ENCODE data around the gene ACP1.

Gene ACP1

DNA sequence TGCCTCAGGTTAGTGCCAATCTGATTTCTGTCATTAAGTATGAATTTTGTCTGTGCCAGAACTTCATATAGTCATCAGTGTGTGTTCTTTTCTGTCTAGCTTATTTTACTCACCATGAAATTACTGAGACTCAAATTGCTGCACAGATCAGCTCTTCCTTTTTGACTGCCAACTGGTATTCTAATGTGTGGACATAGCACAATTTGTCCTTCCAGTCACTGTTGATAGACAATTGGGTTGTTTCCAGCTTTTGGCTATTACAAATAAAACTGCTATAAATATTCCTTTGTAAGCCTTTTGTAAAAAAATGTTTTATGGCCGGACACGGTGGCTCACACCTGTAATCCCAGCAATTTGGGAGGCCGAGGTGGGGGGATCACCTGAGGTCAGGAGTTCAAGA lies 8.7 kb upstream of the ACP1 start:
- Histone ChIP-seq H3K27ac (ENCODE audit: low read depth, low read length) (no peak overlapping the region), H3K4me1 (ENCODE audit: control insufficient read depth, insufficient read depth, low read length) (no peaks in the 10 kb centered on the region), H3K36me3 (ENCODE audit: control insufficient read depth, insufficient read depth, low read length) (peaks cover 11% of the 10 kb centered on the region; the same call in 1 of the 2 replicates), H3K9me3 (ENCODE audit: control insufficient read depth, insufficient read depth, low read depth, low read length) (peaks cover 21% of the 10 kb centered on the region), H3K27me3 (ENCODE audit: control insufficient read depth, insufficient read depth, low read length) (no peaks in the 10 kb centered on the region), H3K9ac (ENCODE audit: low read length) (no peak overlapping the region), H3K4me3 (ENCODE audit: low read depth, low read length) (no peak overlapping the region)

DNA sequence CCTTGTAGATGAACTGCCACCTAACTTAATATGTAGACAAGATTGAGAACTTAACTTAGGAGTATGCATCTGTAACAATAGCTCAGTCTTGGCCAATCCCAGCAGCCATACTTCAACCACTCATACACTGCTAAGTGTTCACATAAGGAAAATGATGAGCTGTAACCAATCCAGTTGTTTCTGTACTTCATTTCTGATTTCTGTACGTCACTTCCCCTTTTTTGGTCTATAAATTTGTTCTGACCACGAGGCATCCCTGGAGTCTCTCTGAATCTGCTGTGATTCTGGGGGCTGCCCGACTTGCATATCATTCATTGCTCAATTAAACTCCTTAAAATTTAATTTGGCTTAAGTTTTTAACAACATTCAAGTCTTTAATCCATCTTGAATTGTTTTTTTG lies 7.3 kb upstream of the ACP1 start:
- H3K9ac ChIP-seq (ENCODE audit: low read length) = no peak overlapping the region

DNA sequence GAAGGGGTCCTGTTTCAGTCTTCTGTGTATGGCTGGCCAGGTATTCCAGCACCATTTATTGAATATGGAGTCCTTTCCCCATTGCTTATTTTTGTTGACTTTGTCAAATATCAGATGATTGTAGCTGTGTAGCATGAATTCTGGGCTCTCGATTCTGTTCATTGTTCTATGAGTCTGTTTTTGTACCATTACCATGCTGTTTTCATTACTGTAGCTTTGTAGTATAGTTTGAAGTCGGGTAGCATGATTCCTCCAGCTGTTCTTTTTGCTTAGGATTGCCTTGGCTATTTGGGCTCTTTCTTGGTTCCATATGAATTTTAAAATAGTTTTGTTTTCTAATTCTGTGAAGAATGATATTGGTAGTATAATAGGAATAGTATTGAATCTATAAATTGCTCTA lies 6.9 kb upstream of the ACP1 start:
- H3K9ac ChIP-seq (ENCODE audit: low read length) = no peak overlapping the region
- peaks cover 2% of the 10 kb centered on the region for H3K27me3 ChIP-seq (ENCODE audit: control insufficient read depth, insufficient read depth, low read length)
- H3K9me3 ChIP-seq (ENCODE audit: control insufficient read depth, insufficient read depth, low read depth, low read length) = peaks cover 21% of the 10 kb centered on the region
- no peak overlapping the region for H3K4me3 ChIP-seq (ENCODE audit: low read depth, low read length)
- H3K36me3 ChIP-seq (ENCODE audit: control insufficient read depth, insufficient read depth, low read length) = peaks cover 6% of the 10 kb centered on the region; the same call in 1 of the 2 replicates
- H3K27ac ChIP-seq (ENCODE audit: low read depth, low read length) = no peak overlapping the region
- peaks cover 5% of the 10 kb centered on the region; the same call in 1 of the 2 replicates for H3K4me1 ChIP-seq (ENCODE audit: control insufficient read depth, insufficient read depth, low read length)

More for the DNA sequence above, 7.3 kb upstream of the ACP1 start:
- Histone ChIP-seq H3K4me1 (ENCODE audit: control insufficient read depth, insufficient read depth, low read length) (peaks cover 3% of the 10 kb centered on the region; the same call in 1 of the 2 replicates), H3K4me3 (ENCODE audit: low read depth, low read length) (no peak overlapping the region), H3K9me3 (ENCODE audit: control insufficient read depth, insufficient read depth, low read depth, low read length) (peaks cover 21% of the 10 kb centered on the region), H3K36me3 (ENCODE audit: control insufficient read depth, insufficient read depth, low read length) (peaks cover 6% of the 10 kb centered on the region; the same call in 1 of the 2 replicates), H3K27me3 (ENCODE audit: control insufficient read depth, insufficient read depth, low read length) (no peaks in the 10 kb centered on the region), H3K27ac (ENCODE audit: low read depth, low read length) (no peak overlapping the region)

DNA sequence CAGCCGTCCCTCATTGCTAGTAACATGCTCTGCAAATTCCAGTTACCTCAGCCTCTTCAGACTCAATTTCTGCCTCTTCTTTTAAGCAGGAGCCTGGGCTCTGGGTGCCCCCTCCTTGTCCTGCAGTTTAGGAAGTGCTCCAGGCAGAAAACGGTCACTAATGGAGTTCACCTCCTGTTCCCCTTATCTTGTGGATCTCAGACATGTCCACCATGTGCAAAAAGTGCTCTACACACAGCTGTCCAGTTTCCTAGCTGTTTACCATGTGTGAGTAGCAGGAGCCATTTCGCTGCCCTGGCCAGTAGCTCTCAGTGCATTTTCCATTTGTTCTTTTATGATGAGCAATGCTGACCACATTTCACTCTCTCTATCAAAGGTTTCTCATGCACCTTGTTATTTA lies 5.8 kb upstream of the ACP1 start:
- peaks cover 21% of the 10 kb centered on the region for H3K9me3 ChIP-seq (ENCODE audit: control insufficient read depth, insufficient read depth, low read depth, low read length)
- peaks cover 6% of the 10 kb centered on the region; the same call in 1 of the 2 replicates for H3K36me3 ChIP-seq (ENCODE audit: control insufficient read depth, insufficient read depth, low read length)
- no peak overlapping the region for H3K27ac ChIP-seq (ENCODE audit: low read depth, low read length)
- peaks cover 12% of the 10 kb centered on the region for H3K27me3 ChIP-seq (ENCODE audit: control insufficient read depth, insufficient read depth, low read length)
- H3K4me3 ChIP-seq (ENCODE audit: low read depth, low read length) = no peak overlapping the region
- H3K4me1 ChIP-seq (ENCODE audit: control insufficient read depth, insufficient read depth, low read length) = peaks cover 5% of the 10 kb centered on the region; the same call in 1 of the 2 replicates
- no peak overlapping the region for H3K9ac ChIP-seq (ENCODE audit: low read length)

DNA sequence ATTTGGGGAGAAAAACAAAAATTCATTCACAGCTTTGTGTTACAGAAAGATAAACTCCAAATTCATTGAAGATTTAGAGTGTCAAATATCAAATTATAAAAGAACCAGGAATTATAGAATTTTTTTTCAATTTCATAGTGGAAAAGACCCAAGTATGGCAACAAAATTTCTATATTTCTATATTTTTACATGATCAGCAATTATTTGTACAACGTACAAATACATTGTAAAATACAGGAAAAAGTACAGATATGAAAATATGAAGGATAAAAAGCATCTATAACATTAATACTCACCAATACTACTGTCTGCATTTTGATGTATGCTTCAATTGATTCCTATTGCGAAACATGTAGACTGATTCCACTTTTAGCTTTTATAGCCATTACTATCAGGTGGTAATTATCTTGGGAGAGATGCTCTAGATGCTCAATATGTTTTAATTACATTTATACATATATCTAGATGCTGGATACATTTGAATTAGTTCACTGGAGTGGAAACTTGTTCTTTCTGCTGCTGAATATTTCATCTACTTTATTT lies 4.9 kb upstream of the ACP1 start:
- peaks cover 6% of the 10 kb centered on the region; the same call in 1 of the 2 replicates for H3K36me3 ChIP-seq (ENCODE audit: control insufficient read depth, insufficient read depth, low read length)
- H3K27me3 ChIP-seq (ENCODE audit: control insufficient read depth, insufficient read depth, low read length) = peaks cover 14% of the 10 kb centered on the region
- H3K9ac ChIP-seq (ENCODE audit: low read length) = no peak overlapping the region
- H3K4me1 ChIP-seq (ENCODE audit: control insufficient read depth, insufficient read depth, low read length) = peaks cover 5% of the 10 kb centered on the region; the same call in 1 of the 2 replicates
- no peak overlapping the region for H3K27ac ChIP-seq (ENCODE audit: low read depth, low read length)
- H3K9me3 ChIP-seq (ENCODE audit: control insufficient read depth, insufficient read depth, low read depth, low read length) = peaks cover 21% of the 10 kb centered on the region
- no peak overlapping the region for H3K4me3 ChIP-seq (ENCODE audit: low read depth, low read length)

DNA sequence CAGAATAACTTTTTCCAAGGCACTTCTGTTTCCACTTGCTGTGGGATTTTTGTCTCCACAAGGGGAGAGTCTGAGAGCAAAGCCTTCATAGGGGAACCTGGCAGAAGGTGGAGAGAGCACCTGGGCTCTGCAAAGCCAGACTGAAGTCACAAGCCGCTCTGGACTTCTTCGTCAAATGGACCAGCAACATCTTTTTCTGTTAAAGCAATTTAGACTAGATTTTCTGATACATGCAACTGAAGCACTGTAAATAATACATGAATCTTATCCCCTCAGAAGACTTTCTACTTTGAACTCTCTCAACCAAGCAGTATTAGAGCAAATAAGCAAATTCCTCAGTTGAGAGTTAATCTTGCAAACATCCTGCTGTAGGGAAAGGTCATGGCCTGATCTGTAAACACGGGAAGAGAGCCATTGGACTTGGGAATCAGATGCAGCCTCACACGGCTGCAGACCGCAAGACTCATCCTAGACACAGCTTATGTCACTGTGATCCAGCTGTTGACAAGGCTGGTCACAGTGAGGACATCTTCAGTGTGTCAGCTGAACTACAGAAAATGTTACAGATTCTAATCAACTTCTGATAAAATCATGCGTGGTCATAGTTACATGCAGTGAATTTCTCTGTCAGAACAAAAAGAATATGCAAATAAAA lies 4.1 kb upstream of the ACP1 start:
- Histone ChIP-seq H3K27me3 (ENCODE audit: control insufficient read depth, insufficient read depth, low read length) (peaks cover 14% of the 10 kb centered on the region), H3K4me3 (ENCODE audit: low read depth, low read length) (no peak overlapping the region), H3K9me3 (ENCODE audit: control insufficient read depth, insufficient read depth, low read depth, low read length) (peaks cover 21% of the 10 kb centered on the region), H3K4me1 (ENCODE audit: control insufficient read depth, insufficient read depth, low read length) (peaks cover 5% of the 10 kb centered on the region; the same call in 1 of the 2 replicates), H3K36me3 (ENCODE audit: control insufficient read depth, insufficient read depth, low read length) (peaks cover 6% of the 10 kb centered on the region; the same call in 1 of the 2 replicates), H3K9ac (ENCODE audit: low read length) (no peak overlapping the region), H3K27ac (ENCODE audit: low read depth, low read length) (no peak overlapping the region)

DNA sequence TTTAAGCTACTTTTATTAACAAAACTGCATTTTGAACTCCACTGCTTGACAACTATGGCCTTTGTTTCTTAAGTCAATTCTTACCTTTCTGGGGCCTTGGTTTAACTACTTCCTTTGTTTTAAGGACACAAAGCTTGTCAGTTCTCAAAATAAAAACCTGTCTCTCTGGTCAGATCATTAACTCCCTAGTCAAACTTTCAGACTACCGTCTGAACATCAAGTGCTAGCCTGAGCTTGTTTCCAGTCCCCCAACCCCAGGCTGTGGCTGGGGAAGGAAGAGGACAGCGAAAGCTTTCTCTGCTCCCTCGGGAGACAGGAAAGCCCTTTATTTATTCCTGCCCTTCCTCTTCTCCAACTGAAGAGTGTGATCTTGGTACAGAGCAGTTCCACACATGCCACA lies 2.6 kb upstream of the ACP1 start:
- Histone ChIP-seq H3K4me1 (ENCODE audit: control insufficient read depth, insufficient read depth, low read length) (peaks cover 11% of the 10 kb centered on the region), H3K9ac (ENCODE audit: low read length) (no peak overlapping the region), H3K4me3 (ENCODE audit: low read depth, low read length) (no peak overlapping the region), H3K27ac (ENCODE audit: low read depth, low read length) (no peak overlapping the region), H3K27me3 (ENCODE audit: control insufficient read depth, insufficient read depth, low read length) (peaks cover 14% of the 10 kb centered on the region), H3K36me3 (ENCODE audit: control insufficient read depth, insufficient read depth, low read length) (peaks cover 6% of the 10 kb centered on the region), H3K9me3 (ENCODE audit: control insufficient read depth, insufficient read depth, low read depth, low read length) (peaks cover 20% of the 10 kb centered on the region)

DNA sequence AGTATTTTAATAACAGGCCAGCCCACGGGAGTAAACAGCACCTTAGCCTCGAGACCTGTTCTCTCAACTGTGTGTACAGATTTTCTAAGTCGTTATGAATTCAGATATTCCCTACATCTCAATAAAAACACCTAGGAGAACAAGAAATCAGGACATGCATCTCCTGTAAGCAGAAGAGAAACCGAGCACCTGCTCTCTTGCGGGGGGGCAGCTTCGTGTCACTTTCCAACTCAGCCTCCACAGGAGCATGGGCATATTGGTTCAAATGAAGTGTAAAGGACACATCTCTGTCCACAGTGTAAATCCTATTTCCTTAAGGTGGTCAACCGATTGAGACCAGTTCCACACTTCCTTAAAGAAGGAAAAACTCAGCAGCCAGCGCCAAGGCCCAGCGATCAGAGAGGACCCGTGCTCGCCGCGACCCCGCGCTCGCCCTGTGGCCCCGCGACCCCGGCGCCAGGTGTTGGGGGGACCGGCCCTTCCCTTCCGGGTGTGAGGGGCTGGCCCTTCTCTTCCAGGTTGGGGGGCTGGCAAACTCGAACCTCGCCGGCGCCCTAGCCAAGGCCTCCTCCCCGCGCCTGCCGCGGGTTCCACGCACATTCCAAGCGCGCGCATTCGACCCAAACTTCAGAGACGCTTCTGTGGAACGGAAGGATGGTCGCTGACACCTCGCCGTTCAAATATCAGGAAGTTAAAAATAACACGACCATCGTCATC lies 1.6 kb upstream of the ACP1 start:
- Histone ChIP-seq H3K9me3 (ENCODE audit: control insufficient read depth, insufficient read depth, low read depth, low read length) (peaks cover 9% of the 10 kb centered on the region), H3K9ac (ENCODE audit: low read length) (peak overlapping the region; percentile 66), H3K4me1 (ENCODE audit: control insufficient read depth, insufficient read depth, low read length) (peaks cover 11% of the 10 kb centered on the region), H3K36me3 (ENCODE audit: control insufficient read depth, insufficient read depth, low read length) (peaks cover 6% of the 10 kb centered on the region), H3K27me3 (ENCODE audit: control insufficient read depth, insufficient read depth, low read length) (peaks cover 14% of the 10 kb centered on the region), H3K27ac (ENCODE audit: low read depth, low read length) (no peak overlapping the region), H3K4me3 (ENCODE audit: low read depth, low read length) (peak overlapping the region; percentile 95)

DNA sequence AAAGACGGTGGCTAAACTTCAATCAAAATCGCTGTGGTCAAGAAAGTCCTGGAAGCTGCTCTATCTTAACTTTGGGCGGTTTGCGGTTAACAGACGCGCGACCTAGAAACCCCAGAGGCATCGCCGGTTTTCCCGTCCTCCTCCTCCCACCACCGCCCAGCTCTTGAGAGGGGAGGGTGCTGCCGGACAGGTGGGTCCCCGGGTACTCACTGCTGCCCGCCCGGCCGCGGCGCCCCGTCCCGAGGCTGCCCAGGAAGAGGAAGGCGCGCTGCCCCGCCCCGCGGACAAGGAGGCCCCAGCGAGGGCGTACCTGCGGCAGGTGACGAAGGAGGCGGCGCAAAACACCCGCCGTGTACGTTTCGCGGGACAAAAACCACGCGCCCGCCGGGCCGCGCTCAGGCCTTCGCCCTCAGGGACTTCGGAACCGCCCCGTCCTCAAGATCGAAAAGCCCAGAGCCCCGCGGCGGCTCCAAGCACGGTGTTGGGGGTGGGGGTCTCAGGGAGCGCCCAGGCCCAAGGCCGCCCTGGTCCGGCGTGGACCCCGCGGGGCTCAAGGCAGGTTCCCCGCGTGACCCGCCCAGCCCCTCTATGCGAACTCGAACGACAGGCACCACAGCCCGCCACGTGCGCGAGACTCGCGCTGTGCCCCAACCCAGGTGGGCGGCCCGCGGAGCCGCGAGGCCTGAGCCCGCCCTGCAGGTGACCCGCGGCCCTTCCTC lies 814 bp upstream of the ACP1 start, which contains the start of gene SH3YL1:
SH3YL1 (minus strand) TSS at position 259 of the 719 bp plus-strand sequence; CDS start at position 211, 48 bp downstream.
- peaks cover 14% of the 10 kb centered on the region for H3K27me3 ChIP-seq (ENCODE audit: control insufficient read depth, insufficient read depth, low read length)
- peaks cover 3% of the 10 kb centered on the region for H3K36me3 ChIP-seq (ENCODE audit: control insufficient read depth, insufficient read depth, low read length)
- peak within 1 kb of the TSS; percentile 95 for H3K4me3 ChIP-seq (ENCODE audit: low read depth, low read length)
- H3K9me3 ChIP-seq (ENCODE audit: control insufficient read depth, insufficient read depth, low read depth, low read length) = peaks cover 5% of the 10 kb centered on the region; the same call in 1 of the 2 replicates
- peaks cover 11% of the 10 kb centered on the region for H3K4me1 ChIP-seq (ENCODE audit: control insufficient read depth, insufficient read depth, low read length)
- H3K9ac ChIP-seq (ENCODE audit: low read length) = peak within 1 kb of the TSS; percentile 97
- H3K27ac ChIP-seq (ENCODE audit: low read depth, low read length) = peak within 1 kb of the TSS; percentile 81

DNA sequence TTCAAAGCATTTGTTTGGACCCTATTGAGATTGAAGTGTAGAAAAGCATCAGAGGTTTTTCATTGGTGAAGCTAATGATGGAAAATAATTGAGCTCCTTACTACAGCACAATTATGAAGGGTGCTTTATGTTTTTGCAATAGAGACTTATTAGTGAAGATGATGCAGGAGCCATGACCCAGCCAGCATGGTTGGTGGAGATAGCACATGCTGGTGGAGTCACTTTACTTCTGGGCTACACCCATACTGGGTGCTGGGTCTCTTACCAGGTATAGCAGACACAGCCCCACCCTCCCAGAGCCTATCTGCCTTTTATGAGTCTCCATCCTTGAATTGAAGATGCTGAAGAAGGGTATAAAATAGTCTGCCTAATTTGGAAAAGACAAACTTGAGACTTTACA lies 3.6 kb downstream of the ACP1 start:
- Histone ChIP-seq H3K27me3 (ENCODE audit: control insufficient read depth, insufficient read depth, low read length) (peaks cover 8% of the 10 kb centered on the region; the same call in 1 of the 2 replicates), H3K27ac (ENCODE audit: low read depth, low read length) (no peak overlapping the region), H3K4me1 (ENCODE audit: control insufficient read depth, insufficient read depth, low read length) (peaks cover 6% of the 10 kb centered on the region; the same call in 1 of the 2 replicates), H3K4me3 (ENCODE audit: low read depth, low read length) (no peak overlapping the region), H3K9me3 (ENCODE audit: control insufficient read depth, insufficient read depth, low read depth, low read length) (no peaks in the 10 kb centered on the region), H3K36me3 (ENCODE audit: control insufficient read depth, insufficient read depth, low read length) (peaks cover 21% of the 10 kb centered on the region), H3K9ac (ENCODE audit: low read length) (no peak overlapping the region)
